Stimulated activated naive B cell treated with anti-CD40 and anti-IgM and Interleukin-4, amounts not matched to agents 10 μg/mL and 1 μg/mL and 100 μg/mL, for 72 hours (primary cell): ENCODE measurements around the gene RSPH1.

Experiments used
- ATAC-seq, 2 donors: fragments of 150-1000 bp; cut with Tn5 transposase; replicated peaks; 2 replicates each; pipeline ENCODE4 v1.10.0; 2021; ENCODE audit warnings: moderate library complexity in 1 of 2
- DNase-seq: peaks from one replicate; pipeline ENCODE4 v3.0.0; 2021
- H3K27ac Mint-ChIP-seq: one replicate; pipeline ENCODE4 v1.8.0; 2022; ENCODE audit warnings: mild to moderate bottlenecking, mixed read lengths
- H3K27me3 Mint-ChIP-seq, 2 donors: one replicate each; pipeline ENCODE4 v1.8.0; 2022; ENCODE audit warnings: mixed read lengths in 2 of 2
- H3K36me3 Mint-ChIP-seq, 2 donors: one replicate each; pipeline ENCODE4 v1.8.0; 2022; ENCODE audit warnings: mixed read lengths in 2 of 2, mild to moderate bottlenecking in 1 of 2
- H3K4me1 Mint-ChIP-seq, 2 donors: one replicate each; pipeline ENCODE4 v1.8.0; 2022; ENCODE audit warnings: mixed read lengths in 2 of 2, mild to moderate bottlenecking in 1 of 2
- H3K4me3 Mint-ChIP-seq, 2 donors: one replicate each; pipeline ENCODE4 v1.8.0; 2022; ENCODE audit warnings: mild to moderate bottlenecking in 2 of 2, mixed read lengths in 2 of 2, moderate library complexity in 1 of 2
- H3K9me3 Mint-ChIP-seq, 2 donors: one replicate each; pipeline ENCODE4 v1.8.0; 2022; ENCODE audit warnings: mixed read lengths in 2 of 2, mild to moderate bottlenecking in 1 of 2

Gene RSPH1

DNA sequence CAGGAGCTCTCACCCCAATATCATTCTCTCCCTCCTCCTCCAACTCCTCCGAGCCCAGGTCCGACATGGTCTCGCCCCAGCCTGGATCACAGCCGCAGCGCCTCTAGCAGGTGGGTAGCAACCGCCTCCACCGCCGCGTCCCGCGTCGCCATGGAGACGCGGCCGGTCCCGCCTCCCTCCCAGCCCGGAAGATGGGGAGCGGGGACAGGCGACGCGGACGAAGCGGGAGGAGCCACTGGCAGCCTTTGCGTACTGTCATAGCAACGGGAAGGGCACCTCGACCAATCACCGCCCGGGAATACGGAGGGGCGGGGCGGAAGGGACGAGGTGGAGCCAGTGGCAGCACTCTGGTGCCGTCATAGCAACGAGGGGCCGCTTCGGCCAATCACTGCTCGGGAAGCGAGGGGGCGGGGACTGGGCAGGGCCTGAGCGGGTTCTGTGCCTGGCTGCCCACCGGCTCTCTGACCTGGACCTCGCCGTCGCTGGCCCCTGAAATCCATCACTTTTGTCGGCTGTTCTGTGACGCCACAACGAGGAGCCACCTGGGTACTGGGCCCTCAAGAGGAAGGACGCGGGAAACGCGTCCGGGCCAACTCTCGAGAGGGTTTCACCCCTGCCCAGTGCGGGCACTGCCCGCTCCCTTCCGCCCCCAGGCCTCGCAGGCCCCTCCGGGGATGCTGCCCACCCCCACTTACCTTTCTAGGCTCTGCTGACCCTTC, at the start of gene RSPH1:
Gene RSPH1 (minus strand): TSS at position 105 of the 719 bp plus-strand sequence. CDS start 38 bp downstream, at position 67.
- Mint-ChIP-seq H3K9me3 (no peaks in the 10 kb centered on the region), H3K27ac (peak within 1 kb of the TSS; percentile 94), H3K27me3 (peaks cover 0 to 4% of the 10 kb centered on the region in 2 donors), H3K4me1 (peaks cover 16% of the 10 kb centered on the region in 2 donors), H3K36me3 (no peaks in the 10 kb centered on the region), H3K4me3 (peak within 1 kb of the TSS; percentile 87 to 95)
- DNase-seq (peak; percentile 99), ATAC-seq (peak; percentile 98 to 99)

DNA sequence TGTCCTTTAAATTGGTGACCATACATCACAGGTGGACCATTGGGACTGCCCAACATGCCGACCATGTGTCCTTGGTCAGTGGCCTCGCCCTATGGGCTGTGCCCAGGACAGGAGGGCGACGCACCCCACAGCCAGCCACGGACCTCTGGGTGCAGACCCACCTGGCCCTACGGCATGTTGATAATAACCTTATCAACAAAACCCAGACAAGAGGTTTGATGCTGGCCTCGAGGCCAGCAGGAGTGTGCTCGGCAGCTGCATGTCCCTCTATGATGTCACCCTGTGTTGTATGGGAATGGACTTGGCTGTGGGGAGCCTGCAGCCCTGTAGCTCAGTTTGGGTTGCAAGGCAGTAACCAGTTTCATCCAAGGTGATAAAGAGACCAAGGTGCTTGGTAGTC, 49.7 kb upstream of the RSPH1 start:
- no peak overlapping the region for H3K27ac Mint-ChIP-seq
- no peaks in the 10 kb centered on the region for H3K27me3 Mint-ChIP-seq

GRCh38 chr21:42545317-42545716, 49.3 kb upstream of the RSPH1 start:
- ATAC-seq (no peak), DNase-seq (no peak)
- H3K36me3 Mint-ChIP-seq: peaks cover 56 to 77% of the 10 kb centered on the region in 2 donors
- H3K27ac Mint-ChIP-seq: no peak overlapping the region
- H3K9me3 Mint-ChIP-seq: no peaks in the 10 kb centered on the region
- H3K4me3 Mint-ChIP-seq: no peak overlapping the region
- no peaks in the 10 kb centered on the region for H3K27me3 Mint-ChIP-seq
- peaks cover 9 to 10% of the 10 kb centered on the region in 2 donors for H3K4me1 Mint-ChIP-seq

More for the DNA sequence above, 49.7 kb upstream of the RSPH1 start:
- Mint-ChIP-seq H3K4me3 (no peak overlapping the region), H3K4me1 (peaks cover 9 to 10% of the 10 kb centered on the region in 2 donors), H3K9me3 (no peaks in the 10 kb centered on the region), H3K36me3 (peaks cover 54 to 77% of the 10 kb centered on the region in 2 donors)
- ATAC-seq (no peak), DNase-seq (no peak)

GRCh38 chr21:42544544-42544943, 48.5 kb upstream of the RSPH1 start:
- no peak for ATAC-seq
- no peak for DNase-seq
- peaks cover 9 to 10% of the 10 kb centered on the region in 2 donors for H3K4me1 Mint-ChIP-seq

GRCh38 chr21:42543106-42543847, 47.3 kb upstream of the RSPH1 start:
- DNase-seq: no peak
- Mint-ChIP-seq H3K27me3 (no peaks in the 10 kb centered on the region), H3K4me3 (no peak overlapping the region), H3K36me3 (peaks cover 49 to 76% of the 10 kb centered on the region in 2 donors), H3K9me3 (no peaks in the 10 kb centered on the region), H3K4me1 (peaks cover 7 to 10% of the 10 kb centered on the region in 2 donors), H3K27ac (no peak overlapping the region)
- ATAC-seq: no peak

More at GRCh38 chr21:42544544-42544943, 48.5 kb upstream of the RSPH1 start:
- Mint-ChIP-seq H3K36me3 (peaks cover 57 to 79% of the 10 kb centered on the region in 2 donors), H3K27me3 (no peaks in the 10 kb centered on the region), H3K9me3 (no peaks in the 10 kb centered on the region), H3K27ac (no peak overlapping the region), H3K4me3 (no peak overlapping the region)

GRCh38 chr21:42542596-42542995, 46.6 kb upstream of the RSPH1 start:
- ATAC-seq: no peak
- H3K27me3 Mint-ChIP-seq: no peaks in the 10 kb centered on the region
- H3K27ac Mint-ChIP-seq: no peak overlapping the region
- H3K36me3 Mint-ChIP-seq: peaks cover 42 to 76% of the 10 kb centered on the region in 2 donors
- no peak for DNase-seq
- H3K4me3 Mint-ChIP-seq: no peak overlapping the region
- no peaks in the 10 kb centered on the region for H3K9me3 Mint-ChIP-seq
- peaks cover 8 to 11% of the 10 kb centered on the region in 2 donors for H3K4me1 Mint-ChIP-seq

GRCh38 chr21:42542196-42542595, 46.2 kb upstream of the RSPH1 start:
- DNase-seq (no peak), ATAC-seq (no peak)
- no peaks in the 10 kb centered on the region for H3K9me3 Mint-ChIP-seq
- no peaks in the 10 kb centered on the region for H3K27me3 Mint-ChIP-seq
- peaks cover 12 to 15% of the 10 kb centered on the region in 2 donors for H3K4me1 Mint-ChIP-seq
- H3K4me3 Mint-ChIP-seq: no peak overlapping the region
- H3K27ac Mint-ChIP-seq: no peak overlapping the region
- peaks cover 40 to 75% of the 10 kb centered on the region in 2 donors for H3K36me3 Mint-ChIP-seq

GRCh38 chr21:42541618-42542017, 45.6 kb upstream of the RSPH1 start:
- no peak for ATAC-seq
- Mint-ChIP-seq H3K9me3 (no peaks in the 10 kb centered on the region), H3K27ac (no peak overlapping the region), H3K36me3 (peaks cover 43 to 77% of the 10 kb centered on the region in 2 donors), H3K27me3 (no peaks in the 10 kb centered on the region), H3K4me1 (peaks cover 18 to 21% of the 10 kb centered on the region in 2 donors), H3K4me3 (no peak overlapping the region)
- no peak for DNase-seq

DNA sequence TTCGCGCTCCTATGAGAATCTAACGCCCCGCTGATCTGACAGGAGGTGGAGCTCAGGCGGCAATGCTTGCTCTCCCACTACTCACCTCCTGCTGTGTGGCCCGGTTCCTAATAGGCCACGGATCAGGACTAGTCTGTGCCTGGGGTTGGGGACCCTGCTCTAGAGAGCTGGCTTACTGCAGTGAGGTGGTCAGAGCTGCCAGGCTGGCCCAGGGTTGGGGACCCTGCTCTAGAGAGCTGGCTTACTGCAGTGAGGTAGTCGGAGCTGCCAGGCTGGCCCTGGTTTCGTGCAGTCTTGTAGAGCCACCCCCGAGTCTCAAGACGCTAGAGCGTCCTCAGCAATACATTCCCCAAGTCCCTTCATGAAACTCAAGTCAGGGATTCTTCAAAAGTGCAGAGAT, 45.1 kb upstream of the RSPH1 start:
- H3K4me1 Mint-ChIP-seq: peaks cover 23 to 25% of the 10 kb centered on the region in 2 donors
- H3K9me3 Mint-ChIP-seq: no peaks in the 10 kb centered on the region
- H3K36me3 Mint-ChIP-seq: peaks cover 42 to 78% of the 10 kb centered on the region in 2 donors
- ATAC-seq (no peak), DNase-seq (no peak)
- H3K4me3 Mint-ChIP-seq: no peak overlapping the region
- no peak overlapping the region for H3K27ac Mint-ChIP-seq
- H3K27me3 Mint-ChIP-seq: no peaks in the 10 kb centered on the region

- Mint-ChIP-seq H3K9me3 (no peaks in the 10 kb centered on the region), H3K4me1 (peaks cover 30 to 31% of the 10 kb centered on the region in 2 donors), H3K27ac (no peak overlapping the region), H3K27me3 (no peaks in the 10 kb centered on the region), H3K4me3 (no peak overlapping the region), H3K36me3 (peaks cover 50 to 79% of the 10 kb centered on the region in 2 donors)
- no peak for DNase-seq
- no peak for ATAC-seq
Measured at GRCh38 chr21:42540396-42540795, 44.4 kb upstream of the RSPH1 start.

DNA sequence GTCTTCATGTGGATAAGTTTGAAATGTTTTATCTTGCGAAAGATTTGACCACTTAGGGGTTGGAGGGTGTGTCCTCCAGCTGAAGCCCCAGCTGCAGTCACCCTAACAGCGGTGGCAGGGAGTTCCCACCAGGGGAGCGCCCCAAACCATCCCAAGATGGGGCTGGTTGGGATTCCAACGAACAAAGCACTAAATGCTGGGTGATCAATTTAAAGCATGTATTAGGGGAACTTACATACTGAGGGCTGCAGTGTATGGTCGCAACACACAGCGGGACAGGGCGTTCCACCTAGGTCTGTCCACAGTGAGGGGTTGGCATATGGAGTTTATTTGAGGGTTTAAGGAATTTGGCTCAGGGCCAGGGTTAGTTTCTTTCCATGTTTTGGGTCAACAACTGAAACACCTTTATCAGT, 43.9 kb upstream of the RSPH1 start:
- H3K36me3 Mint-ChIP-seq: peaks cover 50 to 75% of the 10 kb centered on the region in 2 donors
- no peak overlapping the region for H3K27ac Mint-ChIP-seq
- no peak for DNase-seq
- H3K9me3 Mint-ChIP-seq: no peaks in the 10 kb centered on the region
- H3K4me1 Mint-ChIP-seq: peaks cover 31 to 32% of the 10 kb centered on the region in 2 donors
- H3K27me3 Mint-ChIP-seq: no peaks in the 10 kb centered on the region
- ATAC-seq: no peak
- no peak overlapping the region for H3K4me3 Mint-ChIP-seq

GRCh38 chr21:42539342-42539741, 43.3 kb upstream of the RSPH1 start:
- Mint-ChIP-seq H3K9me3 (no peaks in the 10 kb centered on the region), H3K36me3 (peaks cover 44 to 70% of the 10 kb centered on the region in 2 donors), H3K4me1 (peaks cover 33 to 38% of the 10 kb centered on the region in 2 donors), H3K4me3 (no peak overlapping the region), H3K27me3 (no peaks in the 10 kb centered on the region), H3K27ac (no peak overlapping the region)
- no peak for DNase-seq
- no peak for ATAC-seq

DNA sequence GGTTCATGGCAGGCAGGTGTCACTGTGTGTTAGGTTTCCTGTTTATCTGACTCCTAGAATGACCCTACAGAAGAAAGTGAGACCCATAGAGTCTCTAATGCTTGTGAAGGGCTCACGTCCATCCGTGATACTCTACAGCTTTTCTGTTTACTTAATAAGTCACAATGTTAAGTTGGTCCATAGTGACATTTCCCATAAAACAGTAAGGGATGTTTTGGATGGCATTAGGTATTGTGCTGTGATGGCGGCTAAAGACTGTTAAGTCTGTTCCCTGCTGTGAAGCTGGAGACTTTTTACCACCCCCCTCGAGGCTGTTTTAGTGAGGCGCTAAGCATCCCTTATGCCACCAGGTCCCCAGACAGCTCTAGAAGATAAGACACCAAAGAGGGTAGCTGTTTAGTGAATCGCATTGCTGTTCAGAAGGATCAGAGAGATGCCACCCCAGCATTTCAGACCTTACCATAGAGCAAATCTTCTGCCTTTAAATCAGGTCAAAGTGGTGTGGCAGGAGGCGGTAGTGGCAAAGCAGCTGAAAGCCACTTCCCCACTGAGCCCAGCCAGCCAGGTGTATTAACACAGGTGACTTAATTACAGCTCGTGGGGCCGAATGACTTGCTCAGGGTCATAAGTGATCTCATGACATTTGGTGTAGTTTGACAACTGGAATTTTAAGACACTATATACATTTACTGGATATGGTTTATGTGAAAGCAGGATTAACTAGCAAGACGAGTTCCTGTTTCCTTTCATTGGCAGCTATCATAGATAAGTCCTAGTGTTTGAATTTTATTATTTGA, 42.7 kb upstream of the RSPH1 start:
- Mint-ChIP-seq H3K27me3 (no peaks in the 10 kb centered on the region), H3K4me1 (peaks cover 40 to 45% of the 10 kb centered on the region in 2 donors), H3K27ac (no peak overlapping the region), H3K9me3 (no peaks in the 10 kb centered on the region), H3K4me3 (no peak overlapping the region), H3K36me3 (peaks cover 38 to 70% of the 10 kb centered on the region in 2 donors)
- DNase-seq: no peak
- no peak for ATAC-seq

GRCh38 chr21:42537106-42537742, 41.2 kb upstream of the RSPH1 start:
- no peak overlapping the region for H3K4me3 Mint-ChIP-seq

More at GRCh38 chr21:42537106-42537742, 41.2 kb upstream of the RSPH1 start:
- Mint-ChIP-seq H3K27ac (peak overlapping the region; percentile 87), H3K36me3 (peaks cover 35 to 71% of the 10 kb centered on the region in 2 donors), H3K27me3 (no peaks in the 10 kb centered on the region), H3K4me1 (peaks cover 49 to 54% of the 10 kb centered on the region in 2 donors), H3K9me3 (no peaks in the 10 kb centered on the region)
- ATAC-seq (peak in 1 of 2 donors; percentile 18), DNase-seq (no peak)
